ENCODE results near the gene FANCC. TPM values are rescaled to one million over a fixed set of nuclear protein-coding genes. Genes with fewer than 3 reads are reported as not detected.

Gene FANCC
- total and polyA plus RNA-seq, 10 donors: 0.89 to 9.7 (median 6.6) TPM

DNA sequence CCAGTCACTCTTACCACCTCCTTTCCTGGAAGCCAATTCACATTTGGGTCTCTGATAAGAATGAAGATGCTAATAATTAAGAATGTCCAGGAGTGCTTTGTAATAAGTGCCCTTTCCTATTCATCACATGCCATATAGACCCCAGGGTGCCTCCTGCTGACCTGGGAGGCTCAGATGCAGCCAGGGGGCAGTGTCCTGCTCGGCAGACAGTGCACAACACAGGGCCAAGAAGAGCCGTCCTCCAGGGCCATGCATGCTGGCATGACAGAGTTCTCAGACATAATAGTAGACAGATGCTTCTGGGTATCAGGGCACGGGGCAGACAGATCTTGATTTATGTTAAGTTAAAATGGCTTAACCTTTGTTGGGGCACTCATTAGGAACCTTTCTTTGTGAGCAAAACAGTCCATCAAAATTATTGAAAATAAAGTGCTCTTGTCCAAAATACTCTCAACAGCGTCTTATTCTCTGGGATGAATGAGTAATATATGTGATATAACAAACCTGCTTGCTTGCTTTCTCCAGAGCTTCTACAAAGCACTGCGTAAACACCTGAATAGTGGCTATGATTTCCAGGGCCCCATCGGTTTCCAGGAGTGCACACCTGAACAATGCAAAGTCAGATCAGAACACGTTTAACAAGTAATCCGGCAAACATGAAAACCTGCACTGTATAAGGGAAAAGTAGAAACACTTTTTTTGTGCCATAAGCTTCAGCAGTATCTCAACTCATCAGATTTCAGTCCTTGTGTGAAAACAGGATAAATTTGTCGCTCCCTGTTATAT, 192.7 kb downstream of the FANCC start:
- no peak for DNase-seq
- intact Hi-C loops (cut with DNase I; ENCODE audit: low total_unique reads): loop anchor here (5.0 kb wide), 1 partner anchor 342 kb away; no protein-coding TSS in a partner anchor
- Histone ChIP-seq H3K4me1 (peaks cover 0 to 11% (median 6%) of the 10 kb centered on the region in 6 donors), H3K9me3 (no peaks in the 10 kb centered on the region), H3K36me3 (peaks cover 0 to 7% (median 0%) of the 10 kb centered on the region in 6 donors), H3K27ac (no peak overlapping the region), H3K27me3 (replicated peaks in 1 of 7) (no peaks in the 10 kb centered on the region), H3K4me3 (no peak overlapping the region)
- no peak for TF ChIP-seq POLR2A (IDR thresholded peaks at IDR 0.05)
- TF ChIP-seq, protein P1, sequence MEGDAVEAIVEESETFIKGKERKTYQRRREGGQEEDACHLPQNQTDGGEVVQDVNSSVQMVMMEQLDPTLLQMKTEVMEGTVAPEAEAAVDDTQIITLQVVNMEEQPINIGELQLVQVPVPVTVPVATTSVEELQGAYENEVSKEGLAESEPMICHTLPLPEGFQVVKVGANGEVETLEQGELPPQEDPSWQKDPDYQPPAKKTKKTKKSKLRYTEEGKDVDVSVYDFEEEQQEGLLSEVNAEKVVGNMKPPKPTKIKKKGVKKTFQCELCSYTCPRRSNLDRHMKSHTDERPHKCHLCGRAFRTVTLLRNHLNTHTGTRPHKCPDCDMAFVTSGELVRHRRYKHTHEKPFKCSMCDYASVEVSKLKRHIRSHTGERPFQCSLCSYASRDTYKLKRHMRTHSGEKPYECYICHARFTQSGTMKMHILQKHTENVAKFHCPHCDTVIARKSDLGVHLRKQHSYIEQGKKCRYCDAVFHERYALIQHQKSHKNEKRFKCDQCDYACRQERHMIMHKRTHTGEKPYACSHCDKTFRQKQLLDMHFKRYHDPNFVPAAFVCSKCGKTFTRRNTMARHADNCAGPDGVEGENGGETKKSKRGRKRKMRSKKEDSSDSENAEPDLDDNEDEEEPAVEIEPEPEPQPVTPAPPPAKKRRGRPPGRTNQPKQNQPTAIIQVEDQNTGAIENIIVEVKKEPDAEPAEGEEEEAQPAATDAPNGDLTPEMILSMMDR (IDR thresholded peaks at IDR 0.05 in 8 of 11, conservative IDR thresholded peaks at IDR 0.05 in 3 of 11): peak in 1 of 11 experiments; percentile 15
- no peak for TF ChIP-seq POLR2AphosphoS5 (IDR thresholded peaks at IDR 0.05)
- WGBS, 5 donors: 75 to 91% (median 85%) methylated on average over 9 of the region's 9 CpGs

DNA sequence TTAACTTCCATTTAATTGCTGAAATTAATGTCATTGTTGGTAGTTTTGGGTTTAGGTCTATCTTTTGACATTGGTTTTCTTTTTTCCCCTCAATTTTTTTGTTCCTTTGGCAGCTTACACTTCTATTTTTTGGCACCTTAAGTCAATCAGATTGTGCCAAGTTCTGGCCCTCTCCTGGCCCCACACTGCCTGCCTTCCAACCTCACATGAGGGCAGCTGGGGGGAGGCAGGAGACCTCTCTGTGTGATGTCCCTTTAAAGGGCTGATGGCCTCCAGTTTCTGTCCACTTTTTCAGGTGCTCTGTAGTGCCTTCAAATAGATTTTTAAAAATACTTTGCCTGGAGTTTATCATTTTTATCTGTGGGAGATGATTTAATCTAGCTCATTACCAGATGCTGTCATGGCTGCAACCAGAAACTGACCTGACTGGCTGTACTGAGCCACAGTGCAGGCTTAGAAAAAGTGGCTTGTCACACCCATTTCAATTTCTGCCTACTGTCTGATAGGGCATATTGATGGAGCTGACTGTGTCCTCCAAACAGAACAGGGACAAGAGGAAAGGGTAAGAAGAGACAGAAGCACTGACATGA, 196.6 kb downstream of the FANCC start:
- Histone ChIP-seq H3K27me3 (replicated peaks in 1 of 7) (no peaks in the 10 kb centered on the region), H3K4me1 (no peaks in the 10 kb centered on the region), H3K9me3 (no peaks in the 10 kb centered on the region), H3K27ac (no peak overlapping the region), H3K4me3 (no peak overlapping the region), H3K36me3 (peaks cover 0 to 7% (median 0%) of the 10 kb centered on the region in 6 donors)
- TF ChIP-seq POLR2A (IDR thresholded peaks at IDR 0.05) (no peak), POLR2AphosphoS5 (IDR thresholded peaks at IDR 0.05) (no peak)
- TF ChIP-seq, protein P1 (IDR thresholded peaks at IDR 0.05 in 8 of 11, conservative IDR thresholded peaks at IDR 0.05 in 3 of 11): no peak
- intact Hi-C loops (cut with DNase I; ENCODE audit: low total_unique reads): no loop called here
- no peak for DNase-seq

DNA sequence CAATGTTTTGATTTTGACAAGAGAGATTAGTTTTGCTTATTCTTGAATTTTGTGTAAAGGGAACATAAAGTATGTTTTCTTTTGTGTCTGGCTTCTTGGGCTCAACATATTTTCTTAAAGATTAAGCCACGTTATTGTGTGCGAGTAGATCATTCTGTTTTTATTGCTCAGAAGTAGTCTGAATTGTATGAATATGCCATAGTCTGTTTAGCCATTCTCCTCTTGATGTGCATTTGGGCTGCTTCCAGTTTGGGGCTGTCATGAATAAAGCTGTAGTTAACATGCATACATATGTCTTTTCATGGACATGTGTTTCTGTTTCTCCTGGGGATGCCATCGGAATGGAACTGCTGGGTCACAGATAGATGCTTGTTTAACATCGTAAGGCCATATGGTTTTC, 198.9 kb downstream of the FANCC start:
- TF ChIP-seq POLR2A (IDR thresholded peaks at IDR 0.05): no peak
- TF ChIP-seq, protein P1 (IDR thresholded peaks at IDR 0.05 in 8 of 11, conservative IDR thresholded peaks at IDR 0.05 in 3 of 11): no peak
- intact Hi-C loops (cut with DNase I; ENCODE audit: low total_unique reads): no loop called here
- Histone ChIP-seq H3K4me3 (no peak overlapping the region), H3K27ac (no peak overlapping the region), H3K36me3 (peaks cover 0 to 8% (median 0%) of the 10 kb centered on the region in 6 donors), H3K4me1 (no peaks in the 10 kb centered on the region), H3K9me3 (no peaks in the 10 kb centered on the region), H3K27me3 (replicated peaks in 1 of 7) (no peaks in the 10 kb centered on the region)
- no peak for DNase-seq
- WGBS, 5 donors: 90 to 99% (median 96%) methylated on average over 4 of the region's 4 CpGs

DNA sequence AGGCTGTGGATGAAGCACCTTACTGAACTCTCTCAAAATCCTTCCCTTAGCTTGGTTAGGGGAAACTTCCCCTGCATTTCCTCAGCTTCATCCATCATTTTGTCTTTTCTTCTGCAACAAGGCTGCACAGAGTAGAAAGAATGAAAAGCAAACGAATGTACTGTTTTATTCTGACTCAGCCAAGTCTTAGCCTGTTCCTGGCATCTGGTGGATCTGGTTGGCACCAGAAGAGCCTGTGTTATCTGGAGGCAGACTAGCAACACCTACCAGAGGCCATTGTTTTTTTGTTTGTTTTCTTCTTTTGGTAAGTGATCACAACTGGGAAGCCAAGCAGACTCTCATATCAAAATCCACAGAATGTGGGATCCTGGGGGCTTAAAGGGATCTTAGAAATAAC, 200.7 kb downstream of the FANCC start:
- WGBS, 5 donors: 59 to 89% (median 76%) methylated on average over 1 of the region's 1 CpG
- Histone ChIP-seq H3K36me3 (peaks cover 0 to 22% (median 1%) of the 10 kb centered on the region in 6 donors), H3K4me1 (no peaks in the 10 kb centered on the region), H3K27ac (no peak overlapping the region), H3K4me3 (no peak overlapping the region), H3K27me3 (replicated peaks in 1 of 7) (no peaks in the 10 kb centered on the region), H3K9me3 (no peaks in the 10 kb centered on the region)
- TF ChIP-seq, protein P1 (IDR thresholded peaks at IDR 0.05 in 8 of 11, conservative IDR thresholded peaks at IDR 0.05 in 3 of 11): no peak
- no peak for TF ChIP-seq POLR2AphosphoS5 (IDR thresholded peaks at IDR 0.05)
- TF ChIP-seq POLR2A (IDR thresholded peaks at IDR 0.05): no peak
- DNase-seq: no peak
- intact Hi-C loops (cut with DNase I; ENCODE audit: low total_unique reads): no loop called here

Measured in spleen (tissue), 11 donors.